ENCODE measurements around the gene CHI3L1. TPM values are rescaled to one million over a fixed set of nuclear protein-coding genes. Genes with fewer than 3 reads are reported as not detected.

Gene CHI3L1
- total and polyA plus RNA-seq, 2 experiments from 2014 or later: 0.22 to 0.23 TPM

DNA sequence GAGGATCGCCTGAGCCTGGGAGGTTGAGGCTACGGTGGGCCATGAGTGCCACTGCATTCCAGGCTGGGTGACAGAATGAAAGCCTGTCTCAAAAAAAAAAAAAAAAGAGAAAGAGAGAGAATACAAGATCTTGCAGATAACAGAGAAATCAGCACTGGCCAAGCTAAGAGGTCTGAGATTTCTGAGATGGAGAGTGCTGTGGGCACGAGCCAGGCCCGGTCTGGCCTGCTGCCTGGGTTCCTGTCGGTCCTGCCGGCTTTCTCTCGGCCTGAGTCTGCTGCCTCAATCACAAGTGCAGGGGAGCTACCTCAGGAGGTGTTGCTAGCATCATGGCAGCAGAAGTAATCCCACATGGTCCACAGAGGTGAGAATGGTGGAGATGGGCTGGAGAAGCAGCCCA is 40.0 kb downstream of the CHI3L1 start:
- Histone ChIP-seq H4K20me1 (ENCODE audit: insufficient read depth) (no peaks in the 10 kb centered on the region), H3K4me1 (ENCODE audit: insufficient read depth) (peaks cover 11% of the 10 kb centered on the region; the same call in 1 of the 2 replicates), H2AFZ (no peak overlapping the region), H3F3A (ENCODE audit: insufficient read depth) (peaks cover 3% of the 10 kb centered on the region; the same call in 1 of the 2 replicates), H3K9ac (no peak overlapping the region), H3K4me3 (no peak overlapping the region), H3K9me3 (ENCODE audit: low read depth) (no peaks in the 10 kb centered on the region), H3K27ac (no peak overlapping the region), H3K36me3 (ENCODE audit: low read depth) (no peaks in the 10 kb centered on the region), H3K4me2 (ENCODE audit: unreplicated experiment) (no peak overlapping the region), H3K9me2 (ENCODE audit: insufficient read depth) (no peaks in the 10 kb centered on the region), H3K27me3 (replicated peaks; ENCODE audit: insufficient read depth) (no peaks in the 10 kb centered on the region), H3K79me2 (ENCODE audit: insufficient read depth) (no peaks in the 10 kb centered on the region)
- in situ Hi-C loops (cut with MboI): no loop called here
- TF ChIP-seq EZH2 (IDR thresholded peaks at IDR 0.05; ENCODE audit: insufficient read depth, poor library complexity, severe bottlenecking) (no peak), EZH2phosphoT487 (IDR thresholded peaks at IDR 0.05; ENCODE audit: insufficient read depth, low read depth) (no peak)
- WGBS, 2 experiments (ENCODE audit: low coverage in 1 of 2, low lambda C conversion rate in 2 of 2, missing lambda C conversion rate in 2 of 2): 75 to 80% methylated on average over 6 to 7 of the region's 7 CpGs
- no peak for DNase-seq

- TF ChIP-seq EZH2 (IDR thresholded peaks at IDR 0.05; ENCODE audit: insufficient read depth, poor library complexity, severe bottlenecking) (no peak), EZH2phosphoT487 (IDR thresholded peaks at IDR 0.05; ENCODE audit: insufficient read depth, low read depth) (no peak)
- Histone ChIP-seq H3F3A (ENCODE audit: insufficient read depth) (peaks cover 3% of the 10 kb centered on the region; the same call in 1 of the 2 replicates), H3K27me3 (replicated peaks; ENCODE audit: insufficient read depth) (no peaks in the 10 kb centered on the region), H3K9ac (no peak overlapping the region), H3K4me2 (ENCODE audit: unreplicated experiment) (no peak overlapping the region), H2AFZ (no peak overlapping the region), H3K79me2 (ENCODE audit: insufficient read depth) (no peaks in the 10 kb centered on the region), H3K4me1 (ENCODE audit: insufficient read depth) (peaks cover 11% of the 10 kb centered on the region; the same call in 1 of the 2 replicates), H3K4me3 (no peak overlapping the region), H3K9me2 (ENCODE audit: insufficient read depth) (no peaks in the 10 kb centered on the region), H3K36me3 (ENCODE audit: low read depth) (no peaks in the 10 kb centered on the region), H3K27ac (no peak overlapping the region), H3K9me3 (ENCODE audit: low read depth) (no peaks in the 10 kb centered on the region), H4K20me1 (ENCODE audit: insufficient read depth) (no peaks in the 10 kb centered on the region)
- 97 to 98% methylated on average over 2 of the region's 2 CpGs for WGBS, 2 experiments (ENCODE audit: low coverage in 1 of 2, low lambda C conversion rate in 2 of 2, missing lambda C conversion rate in 2 of 2)
- in situ Hi-C loops (cut with MboI): no loop called here
- DNase-seq: no peak
These were observed 40.5 kb downstream of the CHI3L1 start for GRCh38 chr1:203146042-203146369.

DNA sequence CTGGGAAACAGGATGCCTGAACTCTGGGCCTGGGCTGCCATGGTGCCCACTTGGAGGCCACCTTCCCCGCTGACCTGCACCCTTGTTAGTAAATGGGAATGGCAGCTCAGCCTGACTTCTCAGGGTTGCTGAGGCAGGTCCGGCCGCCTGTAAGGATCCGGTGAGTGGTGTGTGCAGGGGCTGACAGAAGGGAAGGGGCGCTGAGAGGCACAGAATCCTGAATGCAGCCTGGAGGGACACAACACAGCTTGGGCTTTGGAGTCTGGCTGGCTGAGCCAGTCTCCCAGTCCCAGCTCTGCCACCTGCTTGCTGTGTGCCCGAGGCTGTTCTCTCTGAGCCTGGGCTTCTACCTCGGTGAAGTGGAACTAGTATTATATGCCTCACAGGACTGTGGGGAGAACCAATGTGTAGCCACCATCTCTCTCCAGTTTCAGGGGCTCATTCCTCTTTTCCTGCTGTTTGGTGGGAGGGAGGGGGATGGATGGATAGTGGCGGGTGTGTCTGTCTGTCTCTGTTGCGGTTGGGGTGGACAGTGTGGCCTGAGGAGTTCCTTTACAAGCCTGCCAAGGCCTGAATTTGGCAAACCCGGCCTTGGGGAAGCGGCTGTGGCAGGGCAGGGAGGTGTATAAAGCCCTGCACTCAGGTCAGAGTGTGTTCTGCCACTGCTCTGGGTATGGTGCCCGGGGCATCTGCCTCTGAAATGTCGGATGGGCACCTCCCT is 41.0 kb downstream of the CHI3L1 start:
- TF ChIP-seq EZH2 (IDR thresholded peaks at IDR 0.05; ENCODE audit: insufficient read depth, poor library complexity, severe bottlenecking) (no peak), EZH2phosphoT487 (IDR thresholded peaks at IDR 0.05; ENCODE audit: insufficient read depth, low read depth) (no peak)
- in situ Hi-C loops (cut with MboI): no loop called here
- no peaks in the 10 kb centered on the region for H3K27me3 ChIP-seq (replicated peaks; ENCODE audit: insufficient read depth)
- H3K9me3 ChIP-seq (ENCODE audit: low read depth): no peaks in the 10 kb centered on the region
- H4K20me1 ChIP-seq (ENCODE audit: insufficient read depth): no peaks in the 10 kb centered on the region
- no peak overlapping the region for H3K27ac ChIP-seq
- no peak for DNase-seq
- H3K4me2 ChIP-seq (ENCODE audit: unreplicated experiment): no peak overlapping the region
- peaks cover 11% of the 10 kb centered on the region; the same call in 1 of the 2 replicates for H3K4me1 ChIP-seq (ENCODE audit: insufficient read depth)
- H3K79me2 ChIP-seq (ENCODE audit: insufficient read depth): no peaks in the 10 kb centered on the region
- H3K9ac ChIP-seq: no peak overlapping the region
- H3K36me3 ChIP-seq (ENCODE audit: low read depth): no peaks in the 10 kb centered on the region
- peaks cover 3% of the 10 kb centered on the region; the same call in 1 of the 2 replicates for H3F3A ChIP-seq (ENCODE audit: insufficient read depth)
- 90% methylated on average over 13 of the region's 13 CpGs for WGBS, 2 experiments (ENCODE audit: low coverage in 1 of 2, low lambda C conversion rate in 2 of 2, missing lambda C conversion rate in 2 of 2)
- H3K9me2 ChIP-seq (ENCODE audit: insufficient read depth): no peaks in the 10 kb centered on the region
- H2AFZ ChIP-seq: no peak overlapping the region
- no peak overlapping the region for H3K4me3 ChIP-seq

GRCh38 chr1:203144661-203145060 is 41.8 kb downstream of the CHI3L1 start:
- H3K4me3 ChIP-seq: no peak overlapping the region

More at GRCh38 chr1:203144661-203145060, 41.8 kb downstream of the CHI3L1 start:
- H3K9ac ChIP-seq: no peak overlapping the region
- H3K4me1 ChIP-seq (ENCODE audit: insufficient read depth): peaks cover 11% of the 10 kb centered on the region; the same call in 1 of the 2 replicates
- peak; percentile 50 for DNase-seq
- no peaks in the 10 kb centered on the region for H3K27me3 ChIP-seq (replicated peaks; ENCODE audit: insufficient read depth)
- H3K36me3 ChIP-seq (ENCODE audit: low read depth): no peaks in the 10 kb centered on the region
- H4K20me1 ChIP-seq (ENCODE audit: insufficient read depth): no peaks in the 10 kb centered on the region
- no peak overlapping the region for H3K27ac ChIP-seq
- no peak overlapping the region for H2AFZ ChIP-seq
- H3K79me2 ChIP-seq (ENCODE audit: insufficient read depth): no peaks in the 10 kb centered on the region
- in situ Hi-C loops (cut with MboI): no loop called here
- no peak for TF ChIP-seq EZH2phosphoT487 (IDR thresholded peaks at IDR 0.05; ENCODE audit: insufficient read depth, low read depth)
- TF ChIP-seq EZH2 (IDR thresholded peaks at IDR 0.05; ENCODE audit: insufficient read depth, poor library complexity, severe bottlenecking): no peak
- no peaks in the 10 kb centered on the region for H3K9me2 ChIP-seq (ENCODE audit: insufficient read depth)
- H3K9me3 ChIP-seq (ENCODE audit: low read depth): no peaks in the 10 kb centered on the region
- WGBS, 2 experiments (ENCODE audit: low coverage in 1 of 2, low lambda C conversion rate in 2 of 2, missing lambda C conversion rate in 2 of 2): 36 to 48% methylated on average over 6 of the region's 6 CpGs
- peaks cover 3% of the 10 kb centered on the region; the same call in 1 of the 2 replicates for H3F3A ChIP-seq (ENCODE audit: insufficient read depth)
- H3K4me2 ChIP-seq (ENCODE audit: unreplicated experiment): no peak overlapping the region

All from GM23248 (cell line).